Mammary epithelial cell (primary cell): ENCODE measurements around the gene PTPN7.

Experiments
- EZH2 ChIP-seq: IDR thresholded peaks from 2 replicates; pipeline ENCODE4 v1.6.1; 2012; ENCODE audit warnings: low read length, inconsistent platforms, borderline replicate concordance
- TF ChIP-seq, protein P1 (sequence below), 2 donors: IDR thresholded peaks in 1 of 2; conservative IDR thresholded peaks in 1 of 2; 2 replicates each; pipeline ENCODE4 v1.5.1; 2011 to 2012; ENCODE audit warnings: inconsistent platforms in 2 of 2, low read length in 2 of 2, mild to moderate bottlenecking in 2 of 2, control low read depth in 1 of 2, low read depth in 1 of 2; ENCODE audit not compliant: insufficient read depth in 1 of 2; ENCODE audit errors: extremely low read depth in 1 of 2

DNA sequence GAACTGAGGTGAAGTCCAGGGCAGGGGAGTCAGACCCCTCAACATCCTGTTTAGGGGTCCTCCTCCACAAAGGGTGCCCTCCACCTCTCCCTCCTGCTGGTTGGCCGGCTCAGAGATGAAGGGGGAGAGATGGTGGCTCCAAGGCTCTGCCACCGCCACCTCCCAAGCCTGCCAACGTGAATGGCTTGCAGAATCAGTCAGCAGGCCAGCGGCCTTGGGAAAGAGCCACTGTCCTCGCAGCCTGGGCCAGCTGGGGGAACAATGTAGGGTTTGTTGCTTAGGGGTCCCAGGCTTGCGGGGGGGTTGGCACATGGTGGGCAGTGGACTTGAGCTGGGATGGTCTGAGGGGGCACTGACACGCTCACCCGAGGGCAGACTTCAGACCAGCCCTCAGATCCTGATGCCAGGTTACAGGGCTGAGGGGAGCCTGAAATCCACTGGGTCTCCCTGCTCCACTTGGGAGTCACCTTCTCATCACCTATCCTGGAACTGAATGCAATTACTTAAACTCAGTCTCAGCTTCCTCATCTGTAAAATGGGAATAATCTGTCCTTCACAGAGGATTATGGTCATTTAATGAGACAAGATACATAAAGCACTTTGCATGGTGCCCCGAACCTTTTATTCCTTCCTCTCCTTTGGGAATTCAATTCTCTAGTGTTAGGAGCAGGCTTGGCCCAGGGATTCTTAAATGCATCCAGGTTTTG is 29.4 kb downstream of the PTPN7 start:
- TF ChIP-seq, protein P1, sequence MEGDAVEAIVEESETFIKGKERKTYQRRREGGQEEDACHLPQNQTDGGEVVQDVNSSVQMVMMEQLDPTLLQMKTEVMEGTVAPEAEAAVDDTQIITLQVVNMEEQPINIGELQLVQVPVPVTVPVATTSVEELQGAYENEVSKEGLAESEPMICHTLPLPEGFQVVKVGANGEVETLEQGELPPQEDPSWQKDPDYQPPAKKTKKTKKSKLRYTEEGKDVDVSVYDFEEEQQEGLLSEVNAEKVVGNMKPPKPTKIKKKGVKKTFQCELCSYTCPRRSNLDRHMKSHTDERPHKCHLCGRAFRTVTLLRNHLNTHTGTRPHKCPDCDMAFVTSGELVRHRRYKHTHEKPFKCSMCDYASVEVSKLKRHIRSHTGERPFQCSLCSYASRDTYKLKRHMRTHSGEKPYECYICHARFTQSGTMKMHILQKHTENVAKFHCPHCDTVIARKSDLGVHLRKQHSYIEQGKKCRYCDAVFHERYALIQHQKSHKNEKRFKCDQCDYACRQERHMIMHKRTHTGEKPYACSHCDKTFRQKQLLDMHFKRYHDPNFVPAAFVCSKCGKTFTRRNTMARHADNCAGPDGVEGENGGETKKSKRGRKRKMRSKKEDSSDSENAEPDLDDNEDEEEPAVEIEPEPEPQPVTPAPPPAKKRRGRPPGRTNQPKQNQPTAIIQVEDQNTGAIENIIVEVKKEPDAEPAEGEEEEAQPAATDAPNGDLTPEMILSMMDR (conservative IDR thresholded peaks at IDR 0.05 in 1 of 2, IDR thresholded peaks at IDR 0.05 in 1 of 2; ENCODE audit: extremely low read depth in 1 of 2, insufficient read depth in 1 of 2, low read depth in 1 of 2, low read length in 2 of 2): no peak
- no peak for TF ChIP-seq EZH2
